Aorta (tissue), 5 donors: Measurements from ENCODE around the gene ERAP2. TPM values are rescaled to one million over a fixed set of nuclear protein-coding genes. Genes with fewer than 3 reads are reported as not detected.
A peak's percentile ranks its signal among the peaks of the same experiment; 100 is the strongest.

Experiments
- ATAC-seq: fragments of 200-7000 bp; cut with Tn5 transposase; one replicate; pipeline ENCODE4 v1.9.1; 2022; ENCODE audit warnings: moderate library complexity; ENCODE audit not compliant: low FRiP score
- DNase-seq, 2 donors: peaks; one replicate each; pipeline ENCODE4 v3.0.0-alpha.2; 2020
- H3K27ac ChIP-seq, 2 donors: one replicate each; pipeline ENCODE4 v1.5.1; 2013; ENCODE audit warnings: low read length in 2 of 2, mild to moderate bottlenecking in 2 of 2, moderate library complexity in 2 of 2, control low read depth in 1 of 2, inconsistent platforms in 1 of 2, low read depth in 1 of 2
- H3K27me3 ChIP-seq, 2 donors: one replicate each; pipeline ENCODE4 v1.6.1; 2013; ENCODE audit warnings: control low read depth in 1 of 2, low read length in 1 of 2, mild to moderate bottlenecking in 1 of 2, moderate library complexity in 1 of 2; ENCODE audit not compliant: insufficient read depth in 2 of 2, control insufficient read depth in 1 of 2
- H3K36me3 ChIP-seq, 2 donors: one replicate each; pipeline ENCODE4 v1.6.1; 2013; ENCODE audit warnings: control low read depth in 1 of 2, low read length in 1 of 2, mild to moderate bottlenecking in 1 of 2; ENCODE audit not compliant: insufficient read depth in 2 of 2, control insufficient read depth in 1 of 2
- H3K4me1 ChIP-seq, 2 donors: one replicate each; pipeline ENCODE4 v1.6.1; 2013; ENCODE audit warnings: low read length in 2 of 2, control low read depth in 1 of 2, mild to moderate bottlenecking in 1 of 2, moderate library complexity in 1 of 2; ENCODE audit not compliant: insufficient read depth in 2 of 2, control insufficient read depth in 1 of 2
- H3K4me3 ChIP-seq, 2 donors: one replicate each; pipeline ENCODE4 v1.5.1; 2013; ENCODE audit warnings: low read length in 2 of 2, control low read depth in 1 of 2, mild to moderate bottlenecking in 1 of 2
- H3K9me3 ChIP-seq: one replicate; pipeline ENCODE4 v1.6.1; 2013; ENCODE audit warnings: mild to moderate bottlenecking, low read length; ENCODE audit not compliant: control insufficient read depth
- WGBS, 2 donors: extraction: QIAGEN DNeasy Blood & Tissue Kit; methylation state at CpG; one replicate each; pipeline ENCODE4 v1.1.7; 2013; 5-methylcytosine and 5-hydroxymethylcytosine counted together
- intact Hi-C, 2 donors: fragments of 100-400 bp; cut with DNase I; formaldehyde crosslinking; loops; one replicate each; pipeline versions ENCODE4 v1.14.2 to v1.15.0; 2022
- polyA plus RNA-seq, 2 donors: library from polyadenylated mRNA; stranded (reverse); fragments of 200-250 nt; gene quantifications; one replicate each; pipeline ENCODE4 v1.2.3, GENCODE V29; 2013
- total RNA-seq, 2 donors: library from RNA; stranded (reverse); fragmentation: NEBNext Ultra II Directional; extraction: Animal tissue kit (Norgen Biotek cat#: 25700); gene quantifications; one replicate each; pipeline ENCODE4 v1.2.1, GENCODE V29; 2021
- donor health status: healthy with polysubstance abuse.
- donor health status: Bipolar disorder and iron deficiency.
- donor health status: DM: no; HTN: no; CAD: no.
- donor health status: DM: no; HTN: no; CAD: no.
- donor health status: DM: yes; HTN: yes; CAD: no.

Gene ERAP2
- total and polyA plus RNA-seq, 4 donors: 0.63 to 24.2 (median 5.9) TPM

DNA sequence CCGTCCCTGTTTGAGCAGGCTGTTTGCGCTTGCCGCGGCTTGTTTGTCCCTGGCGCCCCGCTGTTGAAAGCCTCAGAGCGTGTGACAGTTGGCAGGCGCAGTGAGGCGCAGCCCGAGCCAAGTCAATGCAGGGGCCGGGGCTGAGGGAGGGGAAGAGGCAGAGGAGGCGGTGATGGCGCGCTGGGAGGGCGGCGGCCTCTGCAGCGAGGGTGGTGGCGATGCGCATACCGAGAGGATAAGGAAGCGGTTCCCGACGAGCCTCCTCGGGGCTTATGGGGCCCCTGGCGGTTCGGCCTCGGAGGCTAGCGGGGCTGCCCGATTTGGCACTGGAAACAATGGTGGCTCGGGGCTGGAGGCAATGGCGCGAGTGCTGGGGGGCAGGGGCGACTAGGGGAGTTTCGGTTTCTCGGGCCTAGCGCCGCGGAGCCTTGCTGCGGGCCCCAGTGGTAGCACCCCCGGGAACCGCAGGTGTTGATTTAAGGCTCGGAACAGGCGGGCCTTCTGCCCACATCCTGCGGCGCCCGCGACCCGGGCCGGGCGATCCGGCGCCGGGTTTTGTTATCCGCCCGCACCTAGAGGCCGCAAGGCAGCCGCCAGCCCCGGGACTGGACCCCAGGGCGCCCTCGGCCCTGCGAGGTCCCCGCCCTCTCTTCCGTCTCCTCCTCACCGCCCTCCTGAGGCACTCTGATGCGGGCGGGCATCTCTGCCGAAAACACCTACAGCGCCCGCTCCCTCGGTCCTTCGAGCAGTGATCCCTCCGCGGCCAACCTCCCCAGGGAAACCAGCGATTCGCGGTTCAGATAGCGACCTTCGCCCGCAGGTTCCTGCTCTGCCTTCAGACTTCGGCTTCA is 58.6 kb downstream of the ERAP2 start:
- no peaks in the 10 kb centered on the region for H3K4me1 ChIP-seq

DNA sequence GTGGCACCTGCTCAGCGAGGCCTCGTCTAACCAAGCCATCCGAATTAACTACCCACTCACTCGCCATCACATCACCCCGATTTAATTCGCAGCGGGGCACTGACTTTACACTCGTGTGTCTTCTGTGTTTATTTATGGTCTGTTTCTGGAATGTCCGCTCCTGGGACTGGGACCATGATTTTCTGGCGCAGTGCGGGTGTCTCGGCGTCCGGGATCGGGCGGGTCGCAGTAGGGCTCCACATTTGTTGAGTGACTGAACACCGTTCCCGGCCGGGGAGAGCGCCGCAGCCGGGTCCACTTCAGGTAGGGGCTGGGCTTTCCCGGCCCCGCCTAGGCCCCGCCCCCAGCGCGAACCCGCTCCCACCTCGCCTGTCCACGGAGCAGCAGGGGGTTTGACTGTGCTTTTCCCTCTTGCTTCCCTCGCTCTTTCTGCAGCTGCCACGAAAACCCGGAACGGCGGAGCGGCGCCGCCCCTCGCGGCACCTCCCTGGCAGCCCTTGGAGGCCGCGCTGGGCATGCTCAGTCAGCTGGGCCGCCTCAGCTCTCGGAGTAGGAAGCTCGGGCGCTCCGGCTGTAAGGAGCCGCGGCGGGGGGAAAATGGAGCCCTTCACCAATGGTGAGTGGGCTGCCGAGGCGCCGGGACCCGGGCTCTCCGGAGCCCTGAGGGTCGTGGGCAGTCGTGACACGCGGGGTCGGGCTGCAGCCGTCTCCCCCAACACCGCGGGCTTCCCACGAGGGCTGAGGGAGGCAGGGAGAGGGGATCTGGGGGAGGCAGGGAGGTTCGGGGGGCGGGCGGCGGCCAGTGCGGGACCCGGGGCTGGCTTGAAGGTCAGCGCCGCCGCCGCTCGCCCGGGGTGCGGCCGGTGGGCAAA is 59.5 kb downstream of the ERAP2 start, which contains the start of gene LNPEP:
TSS of gene LNPEP (plus strand) at position 522 of the 872 bp plus-strand sequence. CDS start at position 598, 76 bp downstream.
- Histone ChIP-seq H3K27ac (peak within 1 kb of the TSS; percentile 77 to 96), H3K4me3 (peak within 1 kb of the TSS; percentile 73 to 98), H3K36me3 (no peaks in the 10 kb centered on the region), H3K9me3 (no peaks in the 10 kb centered on the region), H3K4me1 (no peaks in the 10 kb centered on the region), H3K27me3 (no peaks in the 10 kb centered on the region)
- DNase-seq (peak; percentile 98 to 99), ATAC-seq (peak; percentile 95)
- WGBS, 2 donors: 0% methylated on average over 71 to 79 of the region's 79 CpGs
- intact Hi-C loops: loop anchor here (10.0 kb wide), 2 partner anchors 59 to 131 kb away; partner anchors contain the start of gene ERAP1 (in 1 of the 2)

More for the DNA sequence above, 58.6 kb downstream of the ERAP2 start:
- peak; percentile 95 for ATAC-seq
- peak; percentile 93 to 96 for DNase-seq
- 0% methylated on average over 52 to 80 of the region's 80 CpGs for WGBS, 2 donors
- peak overlapping the region; percentile 73 to 87 for H3K4me3 ChIP-seq
- no peaks in the 10 kb centered on the region for H3K9me3 ChIP-seq
- peak overlapping the region; percentile 77 to 96 for H3K27ac ChIP-seq
- no peaks in the 10 kb centered on the region for H3K27me3 ChIP-seq
- no peaks in the 10 kb centered on the region for H3K36me3 ChIP-seq
- intact Hi-C loops: loop anchor here (5.0 to 10.0 kb wide), 3 partner anchors 58 to 130 kb away; partner anchors contain the start of genes ERAP1 (in 1 of the 2) and ERAP2 (in 1 of the 2)

DNA sequence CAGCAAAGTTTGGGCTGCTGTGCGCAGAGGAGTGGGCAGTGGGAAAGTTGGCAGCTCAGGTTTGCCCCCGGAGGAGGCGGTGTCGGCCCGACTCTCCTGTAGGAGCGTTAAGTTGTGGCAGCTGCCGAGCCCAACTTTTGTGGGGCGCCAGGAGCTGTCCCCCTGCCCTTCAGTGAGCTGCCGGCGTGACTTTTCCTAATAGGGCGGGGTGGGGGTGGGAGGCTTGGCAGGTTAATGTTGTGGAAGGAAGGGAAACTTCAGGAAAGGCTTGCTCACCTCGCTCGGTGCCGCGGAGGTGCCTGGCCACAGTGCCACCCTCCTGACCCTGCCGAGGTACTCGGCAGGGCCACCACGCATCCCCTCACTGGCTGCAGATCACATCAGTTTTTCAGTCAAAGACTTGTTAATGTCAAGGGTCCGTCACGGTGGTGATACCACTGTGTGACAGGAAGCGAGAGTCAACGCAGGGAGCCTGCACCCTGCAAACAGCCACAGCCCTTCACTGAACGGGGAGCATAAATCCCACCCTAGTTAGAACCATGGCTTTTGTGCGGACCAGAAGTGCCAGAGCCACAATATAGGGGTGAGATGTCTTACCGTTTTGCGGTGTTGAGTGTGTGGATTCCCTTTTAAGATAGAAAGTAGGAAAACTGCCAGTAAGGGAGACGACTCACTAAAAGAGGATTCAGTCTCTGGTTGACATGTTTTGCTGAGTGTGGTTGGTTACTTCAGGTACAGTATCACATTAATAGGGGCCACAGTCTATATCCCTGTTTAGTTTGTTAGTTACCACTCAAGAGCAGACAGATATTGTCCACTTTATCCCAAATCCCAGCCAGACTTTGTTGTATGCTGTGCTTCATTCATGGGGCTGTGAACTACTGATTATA is 60.4 kb downstream of the ERAP2 start:
- Histone ChIP-seq H3K4me3 (peak overlapping the region; percentile 73 to 98), H3K27ac (peak overlapping the region; percentile 50 to 80), H3K27me3 (no peaks in the 10 kb centered on the region), H3K36me3 (no peaks in the 10 kb centered on the region), H3K9me3 (no peaks in the 10 kb centered on the region), H3K4me1 (no peaks in the 10 kb centered on the region)
- 0% methylated on average over 27 of the region's 27 CpGs for WGBS, 2 donors
- intact Hi-C loops: loop anchor here (10.0 kb wide), 2 partner anchors 58 to 132 kb away; partner anchors contain the start of gene ERAP1 (in 1 of the 2)
- peak; percentile 0 for ATAC-seq
- peak in 1 of 2 donors; percentile 64 for DNase-seq

DNA sequence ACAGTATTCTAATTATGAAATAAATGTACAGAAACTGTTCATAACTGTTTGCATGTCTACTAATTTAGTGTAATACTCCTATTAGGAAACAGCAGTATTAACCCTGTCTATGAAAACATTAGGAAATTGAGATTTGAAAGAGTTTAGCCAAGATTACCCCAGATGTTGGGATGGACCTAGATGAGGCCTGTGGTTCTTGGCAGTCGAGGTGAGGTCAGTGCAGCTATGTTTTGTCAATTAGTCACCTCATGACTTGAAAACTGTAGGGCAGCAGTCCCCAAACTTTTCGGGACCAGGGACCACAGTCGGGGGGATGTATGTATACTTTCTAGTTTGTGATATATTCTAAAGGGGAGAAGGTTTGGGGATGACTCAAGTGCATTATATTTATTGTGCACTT is 64.3 kb downstream of the ERAP2 start:
- no peaks in the 10 kb centered on the region for H3K9me3 ChIP-seq
- no peaks in the 10 kb centered on the region for H3K27me3 ChIP-seq
- intact Hi-C loops: no loop called here
- DNase-seq: no peak
- no peak overlapping the region for H3K27ac ChIP-seq
- H3K4me1 ChIP-seq: no peaks in the 10 kb centered on the region
- H3K36me3 ChIP-seq: no peaks in the 10 kb centered on the region
- 50 to 53% methylated on average over 3 of the region's 3 CpGs for WGBS, 2 donors
- no peak for ATAC-seq
- no peak overlapping the region for H3K4me3 ChIP-seq

DNA sequence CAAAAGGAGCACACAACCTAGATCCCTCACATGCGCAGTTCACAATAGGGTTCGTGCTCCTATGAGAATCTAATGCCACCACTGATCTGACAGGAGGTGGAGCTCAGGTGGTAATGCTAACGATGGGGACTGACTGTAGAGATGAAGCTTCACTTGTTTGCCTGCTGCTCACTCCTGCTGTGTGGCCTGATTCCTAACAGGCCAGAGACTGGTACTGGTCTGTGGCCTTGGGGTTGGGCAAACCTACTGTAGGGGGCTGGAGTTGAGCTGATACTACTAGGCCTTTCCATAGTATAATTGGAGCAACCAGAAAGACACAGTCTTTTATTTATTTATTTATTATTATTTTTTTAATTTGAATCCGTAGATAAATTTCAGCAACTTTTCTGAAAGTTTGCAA is 64.8 kb downstream of the ERAP2 start:
- Histone ChIP-seq H3K27ac (no peak overlapping the region), H3K4me3 (no peak overlapping the region)
- 87 to 89% methylated on average over 4 of the region's 4 CpGs for WGBS, 2 donors

DNA sequence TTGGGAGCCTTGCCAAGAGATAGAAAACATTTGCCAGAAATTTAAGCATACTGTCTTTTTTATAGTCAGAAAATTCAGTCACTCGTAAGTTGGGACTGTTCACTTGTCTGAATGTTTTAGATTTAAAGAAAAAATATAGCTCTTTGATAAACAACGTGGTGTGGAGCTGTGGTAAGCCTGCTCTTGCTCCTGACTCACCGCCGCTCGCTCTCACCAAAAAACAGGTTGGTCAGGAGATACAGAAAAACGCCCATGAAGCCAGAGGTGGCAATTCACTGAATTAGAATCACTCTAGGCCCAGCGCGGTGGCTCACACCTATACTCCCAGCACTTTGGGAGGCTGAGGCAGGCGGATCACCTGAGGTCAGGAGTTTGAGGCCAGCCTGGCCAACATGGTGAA is 65.8 kb downstream of the ERAP2 start:
- Histone ChIP-seq H3K27ac (no peak overlapping the region), H3K36me3 (no peaks in the 10 kb centered on the region), H3K27me3 (no peaks in the 10 kb centered on the region), H3K4me1 (no peaks in the 10 kb centered on the region), H3K4me3 (no peak overlapping the region), H3K9me3 (no peaks in the 10 kb centered on the region)
- no peak for DNase-seq
- ATAC-seq: no peak
- intact Hi-C loops: no loop called here
- 89 to 91% methylated on average over 9 of the region's 9 CpGs for WGBS, 2 donors

More for the DNA sequence above, 64.8 kb downstream of the ERAP2 start:
- DNase-seq (no peak), ATAC-seq (no peak)
- intact Hi-C loops: no loop called here
- Histone ChIP-seq H3K27me3 (no peaks in the 10 kb centered on the region), H3K4me1 (no peaks in the 10 kb centered on the region), H3K9me3 (no peaks in the 10 kb centered on the region), H3K36me3 (no peaks in the 10 kb centered on the region)

DNA sequence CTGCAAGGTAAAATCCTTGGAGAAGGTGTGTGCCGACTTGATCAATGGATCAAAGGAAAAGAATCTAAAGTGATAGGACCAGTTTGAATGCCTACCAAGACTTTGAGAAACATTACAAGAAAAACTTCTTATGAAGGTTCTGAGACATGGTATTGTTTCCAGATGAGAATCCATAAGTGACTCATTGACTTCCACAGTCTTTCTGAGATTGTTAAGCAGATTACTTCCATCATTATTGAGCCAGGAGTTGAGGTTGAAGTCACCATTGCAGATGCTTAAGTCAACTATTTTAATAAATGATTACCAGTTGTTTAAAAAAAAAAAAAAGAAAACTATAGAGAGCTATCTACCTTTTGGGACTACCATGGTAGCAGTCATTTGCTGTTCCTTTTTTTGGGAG is 66.6 kb downstream of the ERAP2 start:
- intact Hi-C loops: no loop called here
- Histone ChIP-seq H3K27me3 (no peaks in the 10 kb centered on the region), H3K36me3 (no peaks in the 10 kb centered on the region), H3K9me3 (no peaks in the 10 kb centered on the region), H3K4me1 (no peaks in the 10 kb centered on the region), H3K4me3 (no peak overlapping the region), H3K27ac (no peak overlapping the region)
- WGBS, 2 donors: 99 to 100% methylated on average over 1 of the region's 1 CpG
- no peak for ATAC-seq
- DNase-seq: no peak

DNA sequence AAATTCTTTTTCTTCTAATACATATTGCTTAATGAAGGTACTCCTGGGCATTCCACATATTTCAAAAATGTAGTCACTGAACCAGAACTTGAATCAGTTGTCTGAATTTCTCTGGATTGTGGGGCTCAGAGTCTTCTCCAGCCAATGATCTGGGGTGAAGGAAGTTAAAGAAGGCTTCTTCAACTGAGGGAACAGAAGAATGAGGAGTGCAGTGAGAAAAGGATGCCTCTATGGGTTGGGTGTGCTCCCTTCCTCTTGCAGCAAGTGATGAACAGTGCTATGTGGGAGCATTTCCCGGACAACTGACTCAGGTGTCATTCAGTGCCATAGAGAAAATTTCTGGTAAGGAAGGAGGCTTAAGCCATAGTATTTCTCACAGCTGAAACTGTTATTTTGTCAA is 67.5 kb downstream of the ERAP2 start:
- no peaks in the 10 kb centered on the region for H3K27me3 ChIP-seq
- H3K4me3 ChIP-seq: no peak overlapping the region
- WGBS, 2 donors: 92 to 94% methylated on average over 1 of the region's 1 CpG
- no peaks in the 10 kb centered on the region for H3K36me3 ChIP-seq
- no peak for DNase-seq
- H3K4me1 ChIP-seq: no peaks in the 10 kb centered on the region
- H3K27ac ChIP-seq: no peak overlapping the region
- ATAC-seq: no peak
- intact Hi-C loops: no loop called here
- H3K9me3 ChIP-seq: no peaks in the 10 kb centered on the region
